ENCODE measurements around the gene TRIM38.

TRIM38 gene

DNA sequence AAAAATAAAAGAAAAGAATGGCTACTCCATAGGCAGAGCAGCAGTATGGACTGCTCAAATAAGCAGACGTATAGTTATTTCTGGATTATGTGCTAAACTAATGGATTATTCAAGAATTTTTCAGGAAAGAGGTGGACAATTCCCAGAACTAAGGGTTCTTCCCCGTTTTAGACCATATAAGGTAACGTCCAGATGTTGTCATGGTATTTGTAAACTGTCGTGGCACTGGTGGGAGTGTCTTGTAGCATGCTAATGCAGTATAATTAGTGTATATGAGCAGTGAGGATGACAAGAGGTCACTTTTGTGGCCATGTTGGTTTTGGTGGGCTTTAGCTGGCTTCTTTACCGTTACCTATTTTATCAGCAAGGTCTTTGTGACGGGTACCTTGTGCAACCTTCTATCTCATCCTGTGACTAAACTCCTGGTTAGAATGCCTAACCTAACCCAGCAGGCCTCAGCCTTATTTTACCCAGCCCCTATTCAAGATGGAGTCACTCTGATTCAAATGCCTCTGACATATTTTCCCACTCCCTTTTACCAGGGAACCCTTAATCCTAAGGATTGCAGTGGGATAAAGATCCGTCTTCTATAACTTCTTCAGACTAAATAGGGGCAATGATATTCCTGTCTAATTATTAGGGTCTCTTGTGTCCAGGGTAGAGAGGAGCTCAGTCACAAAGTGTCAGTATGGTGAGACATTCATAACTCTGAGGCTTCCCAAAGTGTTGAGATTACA lies 11.1 kb upstream of the TRIM38 start:
- FAIRE-seq (no peak), DNase-seq (ENCODE audit: insufficient read length, low spot score) (no peak)
- no peak for TF ChIP-seq POLR2A (IDR thresholded peaks at IDR 0.05; ENCODE audit: low read depth, low read length)

DNA sequence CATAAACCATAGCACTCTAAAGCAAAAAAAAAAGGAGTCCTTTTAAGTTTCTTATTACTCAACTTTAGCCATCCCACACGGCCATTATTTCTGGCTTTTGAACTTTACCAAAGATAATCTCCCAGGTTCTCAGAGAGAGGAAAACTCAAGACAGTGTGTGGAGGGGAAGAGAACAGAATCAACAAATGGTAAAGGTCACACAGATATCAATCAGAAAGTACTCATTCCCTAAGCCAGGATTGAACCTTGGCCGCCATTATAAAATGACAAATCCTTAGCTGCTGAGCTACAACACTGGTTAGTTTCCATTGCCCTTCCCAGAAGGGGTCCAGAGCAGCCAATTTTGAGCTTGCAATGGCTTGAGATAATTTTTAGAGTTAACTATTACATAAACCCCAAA lies 10.1 kb upstream of the TRIM38 start:
- FAIRE-seq (no peak), DNase-seq (ENCODE audit: insufficient read length, low spot score) (no peak)
- no peak for TF ChIP-seq POLR2A (IDR thresholded peaks at IDR 0.05; ENCODE audit: low read depth, low read length)

GRCh38 chr6:25953733-25954132 lies 8.9 kb upstream of the TRIM38 start:
- FAIRE-seq (no peak), DNase-seq (ENCODE audit: insufficient read length, low spot score) (no peak)
- TF ChIP-seq POLR2A (IDR thresholded peaks at IDR 0.05; ENCODE audit: low read depth, low read length) = no peak

DNA sequence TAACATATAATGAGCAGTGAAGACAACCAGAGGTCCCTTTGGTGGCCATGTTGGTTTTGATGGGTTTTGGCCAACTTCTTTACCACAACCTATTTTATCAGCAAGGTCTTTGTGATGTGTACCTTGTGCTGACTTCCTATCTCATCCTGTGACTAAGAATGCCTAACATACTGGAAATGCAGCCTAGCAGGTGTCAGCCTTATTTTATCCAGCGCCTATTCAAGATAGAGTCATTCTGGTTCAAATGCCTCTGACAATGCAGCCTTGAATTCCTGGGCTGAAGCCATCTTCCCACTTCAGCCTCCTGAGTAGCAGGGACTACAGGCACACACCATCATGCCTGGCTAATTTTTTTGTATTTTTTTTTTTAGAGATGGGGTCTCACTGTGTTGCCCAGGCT lies 7.8 kb upstream of the TRIM38 start:
- FAIRE-seq = no peak
- DNase-seq (ENCODE audit: insufficient read length, low spot score) = no peak
- no peak for TF ChIP-seq POLR2A (IDR thresholded peaks at IDR 0.05; ENCODE audit: low read depth, low read length)

GRCh38 chr6:25956226-25956625 lies 6.4 kb upstream of the TRIM38 start:
- FAIRE-seq = no peak
- DNase-seq (ENCODE audit: insufficient read length, low spot score) = no peak
- TF ChIP-seq POLR2A (IDR thresholded peaks at IDR 0.05; ENCODE audit: low read depth, low read length) = no peak

DNA sequence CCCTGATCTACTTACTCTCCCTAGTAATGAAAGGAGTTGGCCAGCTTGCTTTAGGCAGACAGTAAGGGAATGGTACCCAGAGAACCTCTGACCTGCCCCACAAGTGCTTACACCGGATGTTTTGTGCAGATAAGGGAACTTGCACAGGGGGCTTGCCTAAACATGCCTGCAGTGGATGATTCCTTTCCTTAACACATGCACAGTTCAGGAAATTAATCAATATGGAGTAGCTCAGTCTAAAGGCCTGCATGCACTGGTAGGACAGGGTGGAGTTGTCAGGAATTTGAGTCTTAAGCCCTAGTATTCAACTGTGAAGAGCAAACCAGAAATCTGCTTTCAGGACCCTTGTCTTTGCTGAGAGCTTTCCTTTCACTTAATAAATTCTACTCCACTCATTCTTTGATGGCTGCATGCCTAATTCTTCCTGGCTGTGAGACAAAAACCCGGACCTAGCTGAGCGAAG lies 3.9 kb upstream of the TRIM38 start:
- DNase-seq (ENCODE audit: insufficient read length, low spot score) = no peak
- FAIRE-seq = no peak
- TF ChIP-seq POLR2A (IDR thresholded peaks at IDR 0.05; ENCODE audit: low read depth, low read length) = no peak

- FAIRE-seq = no peak
- TF ChIP-seq POLR2A (IDR thresholded peaks at IDR 0.05; ENCODE audit: low read depth, low read length) = no peak
These were observed 2.6 kb upstream of the TRIM38 start for GRCh38 chr6:25959890-25960536.

DNA sequence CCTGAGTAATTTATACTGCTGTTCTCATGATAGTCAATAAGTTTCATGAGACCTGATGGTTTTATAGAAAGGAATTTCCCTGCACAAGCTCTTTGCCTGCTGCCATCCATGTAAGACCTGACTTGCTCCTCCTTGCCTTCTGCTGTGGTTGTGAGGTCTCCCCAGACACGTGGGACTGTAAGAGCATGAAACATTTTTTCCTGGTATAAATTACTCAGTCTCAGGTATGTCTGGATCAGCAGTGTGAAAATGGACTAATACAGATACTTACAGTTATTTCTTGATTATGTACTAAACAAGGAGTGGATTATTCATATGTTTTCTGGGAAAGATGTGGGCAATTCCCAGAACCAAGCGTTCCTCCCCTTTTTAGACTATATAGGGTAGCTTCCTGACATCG lies 1.9 kb upstream of the TRIM38 start:
- DNase-seq (ENCODE audit: insufficient read length, low spot score) (no peak), FAIRE-seq (no peak)
- TF ChIP-seq POLR2A (IDR thresholded peaks at IDR 0.05; ENCODE audit: low read depth, low read length) = no peak

More at GRCh38 chr6:25959890-25960536, 2.6 kb upstream of the TRIM38 start:
- DNase-seq (ENCODE audit: insufficient read length, low spot score) = no peak

DNA sequence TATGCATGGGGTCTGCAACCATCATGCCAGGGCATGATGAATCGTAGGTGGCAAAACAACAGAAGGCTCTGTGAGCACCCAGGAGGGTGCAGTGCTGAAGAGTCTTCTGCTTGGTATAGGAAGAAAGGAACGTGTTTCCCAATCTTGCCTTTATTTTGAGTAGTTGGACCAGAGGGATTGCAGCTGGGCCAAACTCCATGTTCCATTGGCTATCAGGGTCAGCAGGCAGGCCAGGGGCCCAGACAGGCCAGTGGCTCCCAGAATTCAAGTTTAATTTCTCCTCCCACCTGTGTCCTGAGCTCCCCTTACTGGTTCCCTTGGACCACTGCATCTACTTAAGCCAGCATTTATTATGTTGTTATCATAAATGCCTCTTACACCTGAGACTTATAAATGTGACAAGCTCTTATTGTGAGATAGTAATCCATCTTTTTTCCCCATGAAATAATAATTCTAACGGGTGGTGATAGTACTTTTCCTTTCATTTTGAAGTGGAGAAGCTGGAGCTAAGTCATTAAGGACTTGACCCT lies 918 bp upstream of the TRIM38 start:
- DNase-seq (ENCODE audit: insufficient read length, low spot score) (no peak), FAIRE-seq (no peak)

DNA sequence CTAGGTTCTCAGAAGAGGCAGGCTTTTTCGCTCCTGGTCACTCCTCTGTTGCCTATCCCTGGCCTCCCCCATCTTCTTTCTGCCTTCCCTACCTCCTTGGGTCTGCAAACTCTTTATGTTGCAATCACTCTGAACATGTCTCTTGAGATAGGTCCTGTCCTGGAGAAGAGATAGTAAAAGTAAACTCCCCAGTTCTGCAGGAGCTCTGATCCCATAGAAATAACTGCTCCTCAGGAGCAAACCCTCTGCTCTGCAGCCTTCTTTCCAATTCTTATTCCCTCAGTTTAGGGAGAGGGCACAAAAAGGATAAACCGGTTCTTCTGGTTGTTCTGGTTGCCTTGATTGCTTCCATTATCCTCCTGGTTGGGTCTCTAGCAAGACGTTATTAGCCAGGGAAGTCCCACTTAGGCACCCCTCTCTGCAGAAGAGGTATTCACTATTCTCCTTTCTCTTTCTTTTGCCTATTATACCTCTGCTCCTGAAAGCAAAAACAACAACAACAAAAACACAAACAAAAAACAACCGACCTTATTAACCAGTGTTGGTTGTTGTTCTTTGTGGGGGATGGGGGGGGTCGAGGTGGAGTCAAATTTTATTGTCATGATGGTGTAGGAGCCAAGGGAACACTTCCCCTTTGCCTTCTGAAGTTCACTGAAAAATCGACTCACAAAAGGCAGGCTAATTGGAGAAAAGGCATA lies 973 bp downstream of the TRIM38 start:
- TF ChIP-seq POLR2A (IDR thresholded peaks at IDR 0.05; ENCODE audit: low read depth, low read length) = no peak
- no peak for FAIRE-seq
- DNase-seq (ENCODE audit: insufficient read length, low spot score) = no peak

More for the DNA sequence above, 918 bp upstream of the TRIM38 start:
- TF ChIP-seq POLR2A (IDR thresholded peaks at IDR 0.05; ENCODE audit: low read depth, low read length) = no peak

GRCh38 chr6:25965058-25965457 lies 2.5 kb downstream of the TRIM38 start:
- DNase-seq (ENCODE audit: insufficient read length, low spot score) (no peak), FAIRE-seq (no peak)
- no peak for TF ChIP-seq POLR2A (IDR thresholded peaks at IDR 0.05; ENCODE audit: low read depth, low read length)

- TF ChIP-seq POLR2A (IDR thresholded peaks at IDR 0.05; ENCODE audit: low read depth, low read length) = no peak
- DNase-seq (ENCODE audit: insufficient read length, low spot score) = no peak
- FAIRE-seq = no peak
These were observed 4.1 kb downstream of the TRIM38 start for GRCh38 chr6:25966711-25967110.

GRCh38 chr6:25968769-25969168 lies 6.2 kb downstream of the TRIM38 start:
- no peak for DNase-seq (ENCODE audit: insufficient read length, low spot score)
- FAIRE-seq = no peak
- no peak for TF ChIP-seq POLR2A (IDR thresholded peaks at IDR 0.05; ENCODE audit: low read depth, low read length)

GRCh38 chr6:25971187-25971821 lies 8.7 kb downstream of the TRIM38 start:
- DNase-seq (ENCODE audit: insufficient read length, low spot score) = peak; percentile 48
- FAIRE-seq = peak; percentile 97
- no peak for TF ChIP-seq POLR2A (IDR thresholded peaks at IDR 0.05; ENCODE audit: low read depth, low read length)

Measured in H54 (cell line).